WERI-Rb-1 (cell line): ENCODE measurements around the gene CLCN2.

Experiments
- DNase-seq: peaks from one replicate; pipeline ENCODE4 v3.0.0-alpha.2; 2020
- H3K27ac ChIP-seq: fragments of 250-450 bp; sonication (Bioruptor Pico); 2 replicates; pipeline ENCODE4 v1.5.1; 2020; ENCODE audit warnings: mild to moderate bottlenecking, moderate library complexity
- H3K27me3 ChIP-seq: fragments of 250-450 bp; sonication (Bioruptor Pico); 2 replicates; pipeline ENCODE4 v1.5.1; 2021; ENCODE audit warnings: mild to moderate bottlenecking, low read depth, moderate library complexity; ENCODE audit not compliant: insufficient read depth, severe bottlenecking
- H3K36me3 ChIP-seq: fragments of 250-450 bp; sonication (Bioruptor Pico); 2 replicates; pipeline ENCODE4 v1.5.1; 2020; ENCODE audit warnings: mild to moderate bottlenecking, moderate library complexity
- H3K4me3 ChIP-seq: 2 replicates; pipeline ENCODE4 v1.5.1; 2011; ENCODE audit warnings: low read depth, mild to moderate bottlenecking, control low read depth, low read length
- H3K9me3 ChIP-seq: fragments of 250-450 bp; sonication (Bioruptor Pico); 2 replicates; pipeline ENCODE4 v1.5.1; 2021; ENCODE audit warnings: mild to moderate bottlenecking, moderate library complexity; ENCODE audit not compliant: severe bottlenecking
- CTCF ChIP-seq: IDR thresholded peaks from 2 replicates; pipeline ENCODE4 v1.5.1; 2011; ENCODE audit warnings: low read depth, mild to moderate bottlenecking, control low read depth, inconsistent platforms, low read length

Gene CLCN2

GRCh38 chr3:184354754-184355153 is 6.7 kb downstream of the CLCN2 start:
- H3K9me3 ChIP-seq: no peaks in the 10 kb centered on the region
- H3K27ac ChIP-seq: no peak overlapping the region
- H3K36me3 ChIP-seq: peaks cover 63% of the 10 kb centered on the region
- DNase-seq: no peak
- H3K27me3 ChIP-seq: no peaks in the 10 kb centered on the region
- no peak overlapping the region for H3K4me3 ChIP-seq
- TF ChIP-seq CTCF: no peak

DNA sequence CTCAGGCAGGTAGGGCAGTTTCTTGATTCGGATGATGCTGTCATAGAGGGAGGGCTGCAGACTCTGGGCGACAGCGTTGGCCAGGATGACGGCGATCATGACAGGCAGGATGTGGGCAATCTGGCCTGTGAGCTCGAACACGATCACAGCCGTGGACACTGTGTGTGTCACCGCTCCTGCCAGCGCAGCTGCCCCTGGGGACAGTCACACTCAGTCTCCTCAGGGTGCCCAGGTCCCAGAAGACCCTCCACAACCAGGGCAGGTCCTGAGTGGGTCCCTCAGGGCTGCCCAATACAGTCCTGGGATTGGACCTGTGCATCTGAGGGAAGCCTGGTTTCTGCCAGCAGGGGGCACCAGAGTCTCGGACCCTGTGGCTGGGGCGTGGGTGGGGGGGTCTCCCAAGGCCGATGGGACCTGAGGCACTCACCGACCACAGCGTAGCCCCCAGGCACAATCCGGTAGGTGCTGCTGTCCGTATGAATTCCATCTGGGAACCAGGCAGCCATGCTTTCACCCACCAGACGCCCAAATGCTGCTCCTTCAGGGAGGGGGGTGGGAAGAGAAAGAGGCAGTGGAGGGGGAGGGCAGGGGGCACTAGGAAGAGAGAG is 7.2 kb downstream of the CLCN2 start:
- no peak overlapping the region for H3K4me3 ChIP-seq
- TF ChIP-seq CTCF: peak; percentile 86
- no peaks in the 10 kb centered on the region for H3K9me3 ChIP-seq
- no peaks in the 10 kb centered on the region for H3K27me3 ChIP-seq
- H3K36me3 ChIP-seq: peaks cover 63% of the 10 kb centered on the region
- no peak overlapping the region for H3K27ac ChIP-seq
- peak; percentile 78 for DNase-seq

GRCh38 chr3:184353546-184353941 is 7.9 kb downstream of the CLCN2 start:
- no peak overlapping the region for H3K27ac ChIP-seq
- H3K27me3 ChIP-seq: no peaks in the 10 kb centered on the region
- no peak overlapping the region for H3K4me3 ChIP-seq
- TF ChIP-seq CTCF: no peak
- DNase-seq: no peak
- H3K36me3 ChIP-seq: peaks cover 60% of the 10 kb centered on the region
- H3K9me3 ChIP-seq: no peaks in the 10 kb centered on the region

DNA sequence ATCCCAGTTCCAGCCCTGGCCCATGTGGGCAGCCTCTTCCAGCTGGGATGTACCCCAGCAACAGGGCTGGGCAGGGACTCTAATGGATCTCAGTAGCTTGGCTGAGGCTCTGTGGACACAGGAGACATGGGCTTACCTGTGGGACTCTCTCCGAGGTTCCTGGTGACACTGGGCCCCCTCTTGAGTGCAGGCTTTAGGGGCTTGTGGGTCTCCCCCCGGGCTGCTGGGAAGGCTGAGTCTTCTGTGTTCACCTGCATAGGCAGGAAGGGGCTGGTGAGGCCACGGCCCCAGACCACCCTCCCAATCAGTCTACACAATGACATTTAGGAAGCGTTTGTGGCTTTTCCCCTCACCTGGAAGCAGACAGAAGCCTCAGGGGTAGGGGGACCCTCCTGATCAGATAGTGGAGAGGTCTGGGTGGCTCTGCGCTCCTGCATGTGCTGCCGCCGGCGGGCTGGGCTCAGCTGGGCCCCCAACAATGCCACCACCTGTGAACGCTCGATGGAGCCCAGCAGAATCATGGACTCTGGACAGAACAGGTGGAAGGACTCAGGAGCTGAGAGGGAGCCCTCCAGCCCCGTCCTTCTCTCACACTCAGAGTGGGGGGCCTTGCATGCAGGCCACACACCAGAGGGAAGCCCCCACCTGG is 8.4 kb downstream of the CLCN2 start:
- H3K9me3 ChIP-seq: no peaks in the 10 kb centered on the region
- peaks cover 55% of the 10 kb centered on the region for H3K36me3 ChIP-seq
- no peaks in the 10 kb centered on the region for H3K27me3 ChIP-seq
- H3K27ac ChIP-seq: no peak overlapping the region
- no peak for TF ChIP-seq CTCF
- DNase-seq: no peak
- no peak overlapping the region for H3K4me3 ChIP-seq

DNA sequence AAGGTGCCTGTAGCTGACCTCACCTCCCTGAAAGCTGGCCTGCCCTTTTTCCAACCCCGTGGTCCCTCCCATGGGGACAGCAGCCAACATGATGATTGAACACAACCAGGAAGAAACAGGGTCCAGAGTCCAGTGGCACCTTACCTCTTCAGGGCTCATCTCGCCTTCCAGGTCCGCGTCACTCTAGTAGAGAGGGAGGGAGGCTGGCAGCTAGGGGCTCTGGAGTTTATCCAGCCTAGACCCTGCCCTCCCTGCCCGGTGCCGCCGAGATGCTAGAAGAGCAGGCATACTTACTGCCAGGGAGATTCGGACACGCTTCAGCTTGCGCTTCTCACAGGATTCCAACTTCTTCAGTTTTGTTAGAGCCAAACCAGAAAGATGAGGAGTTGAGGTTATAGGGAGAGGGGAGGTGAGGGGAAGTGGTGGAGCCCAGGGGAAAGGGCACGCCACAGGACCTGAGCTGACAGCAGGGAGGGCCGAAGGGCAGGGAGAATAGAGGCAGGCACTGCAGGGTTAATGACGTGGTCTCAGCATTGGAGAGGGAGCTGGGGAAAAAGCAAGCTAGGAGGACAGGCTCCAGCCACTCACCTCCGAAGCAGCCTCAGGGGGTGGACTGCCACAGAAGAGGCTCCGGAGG is 9.1 kb downstream of the CLCN2 start:
- Histone ChIP-seq H3K36me3 (peaks cover 47% of the 10 kb centered on the region), H3K4me3 (no peak overlapping the region), H3K9me3 (no peaks in the 10 kb centered on the region), H3K27me3 (no peaks in the 10 kb centered on the region), H3K27ac (no peak overlapping the region)
- DNase-seq: no peak
- no peak for TF ChIP-seq CTCF
